Neural progenitor cell (in vitro differentiated cells): ENCODE results near the gene CAPN14. TPM values are rescaled to one million over a fixed set of nuclear protein-coding genes. Genes with fewer than 3 reads are reported as not detected.

Experiments
- DNase-seq: peaks from one replicate; pipeline ENCODE4 v3.0.0-alpha.2; 2016; ENCODE audit warnings: low spot score
- H2AFZ ChIP-seq: fragments of 200-600 bp; sonication (generic); replicated peaks from 2 replicates; pipeline ENCODE4 v1.6.1; 2016; ENCODE audit warnings: antibody characterized with exemption
- H3F3A ChIP-seq: fragments of 200-600 bp; sonication (generic); 2 replicates; pipeline ENCODE4 v1.6.1; 2016; ENCODE audit warnings: antibody characterized with exemption, low read depth
- H3K27ac ChIP-seq: fragments of 200-600 bp; sonication (generic); 2 replicates; pipeline ENCODE4 v1.5.1; 2016; ENCODE audit warnings: mild to moderate bottlenecking
- H3K27me3 ChIP-seq: fragments of 200-600 bp; sonication (generic); 2 replicates; pipeline ENCODE4 v1.6.1; 2016; ENCODE audit warnings: mild to moderate bottlenecking, moderate library complexity
- H3K36me3 ChIP-seq: fragments of 200-600 bp; sonication (generic); 2 replicates; pipeline ENCODE4 v1.5.1; 2016
- H3K4me1 ChIP-seq: fragments of 200-600 bp; sonication (generic); 2 replicates; pipeline ENCODE4 v1.6.1; 2016; ENCODE audit warnings: mixed run types
- H3K4me2 ChIP-seq: fragments of 200-600 bp; sonication (generic); 2 replicates; pipeline ENCODE4 v1.6.1; 2016
- H3K4me3 ChIP-seq: fragments of 200-600 bp; sonication (generic); 2 replicates; pipeline ENCODE4 v1.5.1; 2016
- H3K79me2 ChIP-seq: fragments of 200-600 bp; sonication (generic); 2 replicates; pipeline ENCODE4 v1.6.1; 2016; ENCODE audit warnings: low read depth
- H3K9ac ChIP-seq: fragments of 200-600 bp; sonication (generic); 2 replicates; pipeline ENCODE4 v1.6.1; 2016
- H3K9me3 ChIP-seq: fragments of 200-600 bp; sonication (generic); 2 replicates; pipeline ENCODE4 v1.5.1; 2016; ENCODE audit warnings: low read depth
- H4K20me1 ChIP-seq: fragments of 200-600 bp; sonication (generic); 2 replicates; pipeline ENCODE4 v1.6.1; 2016; ENCODE audit warnings: low read depth
- H3K27ac Mint-ChIP-seq: 3 replicates; pipeline ENCODE4 v1.8.0; 2021; ENCODE audit warnings: mixed read lengths
- H3K27me3 Mint-ChIP-seq: 2 replicates; pipeline ENCODE4 v1.8.0; 2022; ENCODE audit warnings: low read depth, mild to moderate bottlenecking, inconsistent platforms, moderate library complexity, mixed read lengths; ENCODE audit not compliant: insufficient read depth
- H3K36me3 Mint-ChIP-seq: 3 replicates; pipeline ENCODE4 v1.8.0; 2021; ENCODE audit warnings: mixed read lengths
- H3K4me1 Mint-ChIP-seq: 3 replicates; pipeline ENCODE4 v1.8.0; 2021; ENCODE audit warnings: mixed read lengths
- H3K4me3 Mint-ChIP-seq: 3 replicates; pipeline ENCODE4 v1.8.0; 2021; ENCODE audit warnings: mild to moderate bottlenecking, moderate library complexity, mixed read lengths
- H3K9me3 Mint-ChIP-seq: 3 replicates; pipeline ENCODE4 v1.8.0; 2020; ENCODE audit warnings: mixed read lengths
- EZH2 ChIP-seq: fragments of 200-600 bp; sonication (generic); IDR thresholded peaks from 2 replicates; pipeline ENCODE4 v1.6.1; 2017; ENCODE audit warnings: antibody characterized with exemption, mild to moderate bottlenecking, moderate library complexity
- EZH2phosphoT487 ChIP-seq: fragments of 200-600 bp; sonication (generic); IDR thresholded peaks from 2 replicates; pipeline ENCODE4 v1.6.1; 2017; ENCODE audit warnings: antibody characterized with exemption
- total RNA-seq: library from RNA; depleted of rRNA; stranded (reverse); fragments of >200 nt; gene quantifications from 2 replicates; pipeline ENCODE4 v1.2.3, GENCODE V29; 2015; ENCODE audit warnings: low replicate concordance
- TF ChIP-seq, protein P1 (sequence below): fragments of 200-600 bp; sonication (generic); IDR thresholded peaks from 2 replicates; pipeline ENCODE4 v1.5.1; 2017; ENCODE audit warnings: antibody characterized with exemption, mild to moderate bottlenecking

The CAPN14 gene
- total RNA-seq, 1 donor from 2014 or later: 0.04 TPM

DNA sequence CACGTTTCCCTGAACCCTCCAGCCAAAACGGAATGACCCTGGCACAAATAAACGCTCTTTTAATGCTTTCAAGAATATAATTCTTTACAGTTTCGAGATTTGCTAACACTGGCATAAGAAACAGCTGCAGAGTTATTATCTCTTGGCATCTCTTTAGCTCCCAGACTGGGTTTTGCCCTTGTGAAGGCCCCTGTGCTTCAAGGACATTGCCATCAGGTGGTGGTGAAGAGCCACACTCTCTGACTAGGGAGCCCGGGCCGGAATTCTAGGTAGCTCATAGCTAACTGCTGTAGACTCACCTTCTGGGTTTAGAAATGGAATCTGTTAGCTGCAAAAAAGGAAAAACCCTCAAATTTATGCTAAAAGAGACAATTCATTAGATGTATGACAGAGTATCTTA lies 65.8 kb downstream of the CAPN14 start:
- no peak for TF ChIP-seq EZH2phosphoT487
- TF ChIP-seq, protein P1, sequence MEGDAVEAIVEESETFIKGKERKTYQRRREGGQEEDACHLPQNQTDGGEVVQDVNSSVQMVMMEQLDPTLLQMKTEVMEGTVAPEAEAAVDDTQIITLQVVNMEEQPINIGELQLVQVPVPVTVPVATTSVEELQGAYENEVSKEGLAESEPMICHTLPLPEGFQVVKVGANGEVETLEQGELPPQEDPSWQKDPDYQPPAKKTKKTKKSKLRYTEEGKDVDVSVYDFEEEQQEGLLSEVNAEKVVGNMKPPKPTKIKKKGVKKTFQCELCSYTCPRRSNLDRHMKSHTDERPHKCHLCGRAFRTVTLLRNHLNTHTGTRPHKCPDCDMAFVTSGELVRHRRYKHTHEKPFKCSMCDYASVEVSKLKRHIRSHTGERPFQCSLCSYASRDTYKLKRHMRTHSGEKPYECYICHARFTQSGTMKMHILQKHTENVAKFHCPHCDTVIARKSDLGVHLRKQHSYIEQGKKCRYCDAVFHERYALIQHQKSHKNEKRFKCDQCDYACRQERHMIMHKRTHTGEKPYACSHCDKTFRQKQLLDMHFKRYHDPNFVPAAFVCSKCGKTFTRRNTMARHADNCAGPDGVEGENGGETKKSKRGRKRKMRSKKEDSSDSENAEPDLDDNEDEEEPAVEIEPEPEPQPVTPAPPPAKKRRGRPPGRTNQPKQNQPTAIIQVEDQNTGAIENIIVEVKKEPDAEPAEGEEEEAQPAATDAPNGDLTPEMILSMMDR: no peak
- no peak for TF ChIP-seq EZH2
- no peaks in the 10 kb centered on the region for H4K20me1 ChIP-seq
- DNase-seq: no peak
- Mint-ChIP-seq H3K27me3 (peaks cover 3% of the 10 kb centered on the region), H3K4me1 (no peaks in the 10 kb centered on the region), H3K27ac (no peak overlapping the region), H3K9me3 (no peaks in the 10 kb centered on the region), H3K4me3 (no peak overlapping the region), H3K36me3 (no peaks in the 10 kb centered on the region)
- no peaks in the 10 kb centered on the region for H3K9me3 ChIP-seq
- no peaks in the 10 kb centered on the region for H3F3A ChIP-seq
- no peak overlapping the region for H3K4me3 ChIP-seq
- no peak overlapping the region for H3K27ac ChIP-seq
- no peak overlapping the region for H3K4me2 ChIP-seq
- no peaks in the 10 kb centered on the region for H3K4me1 ChIP-seq
- no peak overlapping the region for H2AFZ ChIP-seq
- no peaks in the 10 kb centered on the region for H3K79me2 ChIP-seq
- H3K36me3 ChIP-seq: no peaks in the 10 kb centered on the region
- H3K27me3 ChIP-seq: no peaks in the 10 kb centered on the region
- H3K9ac ChIP-seq: no peak overlapping the region

DNA sequence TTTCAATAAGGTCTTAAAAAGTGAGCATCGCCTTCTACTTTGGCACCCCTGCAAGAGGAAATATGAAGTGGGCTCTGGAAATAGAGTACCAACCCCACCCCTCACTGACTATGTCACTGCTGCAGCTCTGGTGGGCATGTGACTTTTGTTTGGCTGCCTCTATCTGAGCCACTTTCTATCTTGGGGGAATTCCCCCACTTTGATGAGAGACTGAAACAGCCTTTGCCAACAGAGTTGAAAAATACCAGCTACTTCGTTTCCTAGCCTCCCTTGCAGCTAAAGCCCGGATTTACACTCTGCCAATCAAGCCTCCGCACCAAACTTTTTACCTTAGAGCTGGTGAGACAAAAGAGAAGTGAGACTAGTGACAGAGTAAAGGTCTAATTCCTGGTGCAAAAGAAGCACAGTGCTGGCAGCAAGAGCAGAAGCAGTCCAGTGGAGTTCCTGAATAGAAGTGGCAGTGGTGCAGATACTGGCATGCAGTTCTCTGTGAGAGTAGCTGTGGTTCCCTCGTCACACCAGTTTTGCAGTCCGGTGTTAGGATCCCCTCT lies 67.1 kb downstream of the CAPN14 start:
- H3K4me2 ChIP-seq: no peak overlapping the region

DNA sequence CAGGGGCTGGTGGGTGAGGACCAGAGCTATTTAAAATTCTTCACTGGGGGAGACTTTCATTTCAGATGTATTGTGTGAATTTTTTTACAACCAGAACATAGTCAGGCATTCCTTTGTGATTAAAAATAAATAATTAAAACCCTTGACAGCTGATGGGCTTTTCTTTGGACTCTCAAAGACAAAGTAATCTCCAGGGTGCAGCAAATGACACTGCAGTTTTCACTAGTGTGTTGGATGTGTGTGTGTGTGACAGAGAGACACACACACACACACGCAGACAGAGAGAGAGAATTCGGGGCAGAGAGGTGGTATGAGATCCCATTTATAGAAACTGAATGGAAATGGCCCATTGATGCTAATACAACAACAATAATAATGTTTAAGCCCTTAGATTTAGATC lies 68.8 kb downstream of the CAPN14 start:
- no peak overlapping the region for H3K4me3 ChIP-seq
- no peak overlapping the region for H2AFZ ChIP-seq
- H3K27me3 ChIP-seq: no peaks in the 10 kb centered on the region
- no peak overlapping the region for H3K9ac ChIP-seq
- H3K27ac ChIP-seq: no peak overlapping the region
- no peaks in the 10 kb centered on the region for H3F3A ChIP-seq
- TF ChIP-seq, protein P1: no peak
- no peak for TF ChIP-seq EZH2phosphoT487
- no peak for TF ChIP-seq EZH2
- H3K79me2 ChIP-seq: no peaks in the 10 kb centered on the region
- H3K4me2 ChIP-seq: no peak overlapping the region
- no peaks in the 10 kb centered on the region for H3K36me3 ChIP-seq
- H3K4me1 ChIP-seq: peaks cover under 1% of the 10 kb centered on the region
- Mint-ChIP-seq H3K4me1 (no peaks in the 10 kb centered on the region), H3K36me3 (no peaks in the 10 kb centered on the region), H3K27ac (no peak overlapping the region), H3K27me3 (peaks cover 3% of the 10 kb centered on the region), H3K9me3 (no peaks in the 10 kb centered on the region), H3K4me3 (no peak overlapping the region)
- no peaks in the 10 kb centered on the region for H3K9me3 ChIP-seq
- DNase-seq: no peak
- H4K20me1 ChIP-seq: no peaks in the 10 kb centered on the region

More for the DNA sequence above, 67.1 kb downstream of the CAPN14 start:
- Histone ChIP-seq H3F3A (no peaks in the 10 kb centered on the region), H3K79me2 (no peaks in the 10 kb centered on the region), H4K20me1 (no peaks in the 10 kb centered on the region), H3K9me3 (no peaks in the 10 kb centered on the region), H3K4me3 (no peak overlapping the region), H3K27ac (no peak overlapping the region), H3K9ac (no peak overlapping the region), H3K4me1 (no peaks in the 10 kb centered on the region), H2AFZ (no peak overlapping the region), H3K36me3 (no peaks in the 10 kb centered on the region), H3K27me3 (no peaks in the 10 kb centered on the region)
- Mint-ChIP-seq H3K27ac (no peak overlapping the region), H3K4me3 (no peak overlapping the region), H3K9me3 (no peaks in the 10 kb centered on the region), H3K4me1 (no peaks in the 10 kb centered on the region), H3K36me3 (no peaks in the 10 kb centered on the region), H3K27me3 (peaks cover 3% of the 10 kb centered on the region)
- TF ChIP-seq EZH2 (no peak), EZH2phosphoT487 (no peak)
- TF ChIP-seq, protein P1: no peak
- DNase-seq: no peak
